H1 (cell line): ENCODE data around the gene UBE2E2. TPM values are rescaled to one million over a fixed set of nuclear protein-coding genes. Genes with fewer than 3 reads are reported as not detected.

ENCODE experiments used
- CTCF ChIA-PET: fragments of 300-600 bp; sonication (Branson Sonifier 250); formaldehyde crosslinking; loops from one replicate; lab custom pipeline; 2021; ENCODE audit not compliant: partially characterized antibody; lab: Charles Lee
- POLR2A ChIA-PET: fragments of 300-600 bp; sonication (Branson Sonifier 250); formaldehyde crosslinking; loops from one replicate; lab custom pipeline; 2021; ENCODE audit warnings: inconsistent platforms; ENCODE audit not compliant: partially characterized antibody; lab: Charles Lee
- DNase-seq, 2 experiments: peaks; one replicate each; pipeline versions ENCODE4 v3.0.0 to v3.0.0-alpha.2; 2010 to 2022; ENCODE audit warnings: low spot score in 2 of 2, low read depth in 1 of 2, mixed read lengths in 1 of 2
- FAIRE-seq: peaks from 2 replicates; lab custom pipeline; 2011; peaks lifted over from hg19 to GRCh38; lab: Jason Lieb, UNC
- H2AFZ ChIP-seq: 2 replicates; pipeline ENCODE4 v1.8.1; 2012; ENCODE audit warnings: low read length, inconsistent platforms
- H2AK5ac ChIP-seq: 2 replicates; pipeline ENCODE4 v1.6.1; 2013; ENCODE audit warnings: low read depth, low read length
- H2BK120ac ChIP-seq: replicated peaks from 2 replicates; pipeline ENCODE3; 2013; ENCODE audit warnings: low read depth, low read length, inconsistent platforms
- H2BK12ac ChIP-seq: 2 replicates; pipeline ENCODE4 v1.6.1; 2013; ENCODE audit warnings: low read depth, low read length
- H2BK15ac ChIP-seq: 2 replicates; pipeline ENCODE4 v1.6.1; 2013; ENCODE audit warnings: low read length
- H2BK20ac ChIP-seq: 2 replicates; pipeline ENCODE4 v1.6.1; 2013; ENCODE audit warnings: low read length
- H2BK5ac ChIP-seq: 2 replicates; pipeline ENCODE4 v1.6.1; 2013; ENCODE audit warnings: low read depth, low read length
- H3K14ac ChIP-seq: 2 replicates; pipeline ENCODE4 v1.6.1; 2013; ENCODE audit warnings: inconsistent platforms; ENCODE audit not compliant: insufficient read length
- H3K18ac ChIP-seq: 2 replicates; pipeline ENCODE4 v1.6.1; 2013; ENCODE audit warnings: low read length; ENCODE audit errors: extremely low read depth
- H3K23ac ChIP-seq: 2 replicates; pipeline ENCODE4 v1.6.1; 2013; ENCODE audit warnings: inconsistent platforms; ENCODE audit not compliant: insufficient read length
- H3K23me2 ChIP-seq: 2 replicates; pipeline ENCODE4 v1.6.1; 2013; ENCODE audit warnings: low read depth, low read length
- H3K27ac ChIP-seq: 2 replicates; pipeline ENCODE4 v1.6.1; 2011; ENCODE audit warnings: low read depth, low read length, inconsistent platforms
- H3K27me3 ChIP-seq, 4 experiments: replicated peaks in 1 of 4; 1 replicate in 1 of 4; 2 replicates in 3 of 4; pipeline versions ENCODE4 v1.6.1 to v1.8.1; 2011 to 2013; ENCODE audit warnings: low read length in 3 of 4, mild to moderate bottlenecking in 3 of 4, inconsistent platforms in 2 of 4, mixed read lengths in 2 of 4, moderate library complexity in 1 of 4; ENCODE audit not compliant: control insufficient read depth in 3 of 4, insufficient read depth in 3 of 4; ENCODE audit errors: extremely low read depth in 1 of 4
- H3K36me3 ChIP-seq, 4 experiments: 2 replicates each; pipeline versions ENCODE4 v1.6.1 to v1.8.1; 2011 to 2013; ENCODE audit warnings: mild to moderate bottlenecking in 4 of 4, low read length in 3 of 4, moderate library complexity in 2 of 4, control low read depth in 1 of 4, inconsistent platforms in 1 of 4; ENCODE audit not compliant: insufficient read depth in 4 of 4, control insufficient read depth in 2 of 4
- H3K4ac ChIP-seq: replicated peaks from 2 replicates; pipeline ENCODE3; 2013; ENCODE audit warnings: low read length, low read depth, mixed read lengths, inconsistent platforms; ENCODE audit not compliant: insufficient read length
- H3K4me1 ChIP-seq, 4 experiments: replicated peaks in 1 of 4; 1 replicate in 1 of 4; 2 replicates in 3 of 4; pipeline versions ENCODE4 v1.6.1 to v1.8.1; 2011 to 2013; ENCODE audit warnings: low read length in 3 of 4, inconsistent platforms in 2 of 4, mixed read lengths in 1 of 4; ENCODE audit not compliant: insufficient read depth in 4 of 4, control insufficient read depth in 3 of 4
- H3K4me2 ChIP-seq, 2 experiments: 2 replicates each; pipeline versions ENCODE4 v1.6.1 to v1.8.1; 2011 to 2013; ENCODE audit warnings: low read depth in 2 of 2, low read length in 2 of 2, control low read depth in 1 of 2, inconsistent platforms in 1 of 2, mild to moderate bottlenecking in 1 of 2; ENCODE audit not compliant: insufficient read depth in 1 of 2
- H3K4me3 ChIP-seq, 4 experiments: fragments of 200-600, 300-600 bp in 1 of 4; sonication (generic), shearing (Covaris generic), sonication (Bioruptor Twin) in 1 of 4; 2 replicates each; pipeline versions ENCODE4 v1.5.1 to v1.8.1; 2011 to 2016; ENCODE audit warnings: low read length in 4 of 4, low read depth in 3 of 4, control low read depth in 2 of 4, inconsistent platforms in 2 of 4, mild to moderate bottlenecking in 2 of 4, mixed read lengths in 1 of 4, moderate library complexity in 1 of 4; ENCODE audit not compliant: insufficient read depth in 2 of 4; ENCODE audit errors: extremely low read depth in 1 of 4
- H3K56ac ChIP-seq: replicated peaks from 2 replicates; pipeline ENCODE3; 2013; ENCODE audit warnings: low read depth, mild to moderate bottlenecking, mixed read lengths, low read length, inconsistent platforms; ENCODE audit not compliant: insufficient read length
- H3K79me1 ChIP-seq: 2 replicates; pipeline ENCODE4 v1.6.1; 2013; ENCODE audit warnings: low read depth, low read length, control low read depth
- H3K79me2 ChIP-seq, 2 experiments: 2 replicates each; pipeline versions ENCODE4 v1.6.1 to v1.8.1; 2012 to 2013; ENCODE audit warnings: low read length in 2 of 2, mild to moderate bottlenecking in 2 of 2, inconsistent platforms in 1 of 2; ENCODE audit not compliant: insufficient read depth in 2 of 2, control insufficient read depth in 1 of 2
- H3K9ac ChIP-seq, 4 experiments: replicated peaks in 1 of 4; 1 replicate in 1 of 4; 2 replicates in 3 of 4; pipeline versions ENCODE4 v1.6.1 to v1.8.1; 2011 to 2013; ENCODE audit warnings: low read depth in 3 of 4, low read length in 3 of 4, control low read depth in 2 of 4, mild to moderate bottlenecking in 2 of 4, moderate library complexity in 2 of 4, inconsistent platforms in 1 of 4; ENCODE audit errors: extremely low read depth in 1 of 4
- H3K9me3 ChIP-seq, 2 experiments: 2 replicates each; pipeline versions ENCODE4 v1.6.1 to v1.8.1; 2012 to 2013; ENCODE audit warnings: mild to moderate bottlenecking in 2 of 2, moderate library complexity in 2 of 2, control low read depth in 1 of 2, inconsistent platforms in 1 of 2, low read depth in 1 of 2, low read length in 1 of 2, mixed read lengths in 1 of 2; ENCODE audit not compliant: insufficient read depth in 2 of 2
- H4K20me1 ChIP-seq, 2 experiments: replicated peaks in 1 of 2; 2 replicates each; pipeline versions ENCODE3 to v1.8.1; 2011 to 2013; ENCODE audit warnings: inconsistent platforms in 2 of 2, low read length in 2 of 2, mild to moderate bottlenecking in 1 of 2; ENCODE audit not compliant: insufficient read depth in 2 of 2, control insufficient read depth in 1 of 2
- H4K5ac ChIP-seq: 2 replicates; pipeline ENCODE4 v1.6.1; 2013; ENCODE audit warnings: low read length, low read depth, mixed read lengths, inconsistent platforms; ENCODE audit not compliant: insufficient read length
- H4K8ac ChIP-seq: 2 replicates; pipeline ENCODE4 v1.8.0; 2013; ENCODE audit warnings: mild to moderate bottlenecking, moderate library complexity, low read length, inconsistent platforms; ENCODE audit not compliant: insufficient read depth; ENCODE audit errors: extremely low read depth
- H4K91ac ChIP-seq: replicated peaks from 2 replicates; pipeline ENCODE3; 2013; ENCODE audit warnings: low read length, mixed read lengths, inconsistent platforms; ENCODE audit not compliant: insufficient read length
- CEBPB ChIP-seq: IDR thresholded peaks from 2 replicates; pipeline ENCODE4 v1.6.1; 2012; ENCODE audit warnings: low read depth, low read length
- GABPA ChIP-seq: IDR thresholded peaks from 2 replicates; pipeline ENCODE4 v1.6.1; 2011; ENCODE audit warnings: mild to moderate bottlenecking, low read length, moderate library complexity, borderline replicate concordance; ENCODE audit not compliant: insufficient read depth
- MAFK ChIP-seq: IDR thresholded peaks from 2 replicates; pipeline ENCODE4 v1.6.1; 2012; ENCODE audit warnings: low read depth, mild to moderate bottlenecking, improper control_type of control experiment, low read length
- SAP30 ChIP-seq: fragments of 300-600 bp; sonication (generic); IDR thresholded peaks from 2 replicates; pipeline ENCODE4 v1.7.1; 2012; ENCODE audit warnings: low read length, moderate library complexity, mild to moderate bottlenecking, inconsistent platforms; ENCODE audit not compliant: insufficient read depth, insufficient replicate concordance
- SIN3A ChIP-seq, 2 experiments: IDR thresholded peaks in 1 of 2; conservative IDR thresholded peaks in 1 of 2; 2 replicates each; pipeline ENCODE4 v1.6.1; 2011 to 2012; ENCODE audit warnings: low read length in 2 of 2, improper control_type of control experiment in 1 of 2, low read depth in 1 of 2, mild to moderate bottlenecking in 1 of 2
- SIRT6 ChIP-seq: IDR thresholded peaks from one replicate; pipeline ENCODE4 v1.7.1; 2012; ENCODE audit warnings: low read length, inconsistent platforms
- SIX5 ChIP-seq: IDR thresholded peaks from 2 replicates; pipeline ENCODE4 v1.6.1; 2011; ENCODE audit warnings: mild to moderate bottlenecking, low read depth, low read length
- SP2 ChIP-seq: IDR thresholded peaks from 2 replicates; pipeline ENCODE4 v1.6.1; 2012; ENCODE audit warnings: mild to moderate bottlenecking, low read length, inconsistent platforms
- TAF7 ChIP-seq: optimal IDR thresholded peaks from 2 replicates; pipeline ENCODE3; 2011; ENCODE audit warnings: low read depth, mild to moderate bottlenecking, inconsistent platforms, low read length, moderate library complexity, borderline replicate concordance
- WGBS, 2 experiments: shearing (Covaris generic) in 1 of 2; methylation state at CpG; one replicate each; pipeline versions ENCODE4 v1.1.6 to v1.1.7; 2013 to 2015; ENCODE audit warnings: low lambda C conversion rate in 2 of 2, mixed read lengths in 2 of 2, inconsistent platforms in 1 of 2, low coverage in 1 of 2, missing lambda C conversion rate in 1 of 2; ENCODE audit not compliant: insufficient replicate concordance in 2 of 2, insufficient coverage in 1 of 2, insufficient read length in 1 of 2; ENCODE audit errors: extremely low coverage in 1 of 2, missing lambda C conversion rate in 1 of 2; 5-methylcytosine and 5-hydroxymethylcytosine counted together
- polyA plus RNA-seq, 7 experiments: library from polyadenylated mRNA; depleted of rRNA in 3 of 7; stranded (reverse) in 5 of 7; unstranded in 2 of 7; fragments of >200 nt in 5 of 7; fragments of 200-250 nt in 2 of 7; gene quantifications; 1 replicate in 5 of 7; 2 replicates in 1 of 7; 4 replicates in 1 of 7; pipeline versions ENCODE4 v1.2.1 to v1.2.3, GENCODE V29; 2011 to 2013; ENCODE audit warnings: missing spikeins in 2 of 7, mixed read lengths in 2 of 7
- total RNA-seq: library from RNA; stranded (reverse); fragmentation: NEBNext Ultra II Directional; extraction: Animal tissue kit (Norgen Biotek cat#: 25700); gene quantifications from 2 replicates; pipeline ENCODE4 v1.2.1, GENCODE V29; 2021

Gene UBE2E2
- total and polyA plus RNA-seq, 2 of the 8 experiments (the other 6 are each of a cell fraction or from before 2014, with no cell fraction given) = 57.6 to 70.6 TPM

DNA sequence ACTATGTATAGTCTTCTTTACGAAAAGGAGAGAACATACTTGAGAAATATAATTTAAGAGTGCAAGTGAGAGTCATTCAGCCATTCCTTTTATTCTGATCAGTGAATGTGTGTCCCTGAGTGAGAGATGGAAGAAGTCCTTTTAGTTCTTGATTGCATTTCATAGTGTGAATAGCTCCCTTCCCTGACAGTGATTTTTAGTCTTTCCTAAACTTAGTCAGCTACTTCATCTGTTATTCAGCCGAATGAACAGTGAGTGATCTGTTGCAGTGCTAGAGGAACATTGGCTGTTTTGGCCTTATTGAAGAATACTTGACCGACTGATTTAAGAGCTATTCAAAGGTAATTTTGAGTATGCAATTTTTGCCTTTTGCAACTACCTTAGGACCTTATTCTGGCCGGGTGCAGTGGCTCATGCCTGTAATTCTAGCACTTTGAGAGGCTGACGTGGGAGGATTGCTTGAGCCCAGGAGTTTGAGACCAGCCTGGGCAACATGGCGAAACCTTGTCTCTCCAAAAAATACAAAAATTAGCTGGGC, 45.5 kb downstream of the UBE2E2 start:
- no peak for FAIRE-seq
- TF ChIP-seq SP2 (no peak), MAFK (no peak), SIRT6 (no peak), SAP30 (no peak), GABPA (no peak), SIN3A (conservative IDR thresholded peaks at IDR 0.05 in 1 of 2, IDR thresholded peaks at IDR 0.05 in 1 of 2; ENCODE audit: low read depth in 1 of 2, low read length in 2 of 2) (no peak), CEBPB (no peak), SIX5 (no peak), TAF7 (no peak)

More for the DNA sequence above, 45.5 kb downstream of the UBE2E2 start:
- no peak overlapping the region for H2AK5ac ChIP-seq
- H3K14ac ChIP-seq = no peak overlapping the region
- H3K9me3 ChIP-seq = no peaks in the 10 kb centered on the region
- H2BK20ac ChIP-seq = no peak overlapping the region
- H2BK5ac ChIP-seq = no peak overlapping the region
- peaks cover 0 to 1% of the 10 kb centered on the region in 2 experiments for H4K20me1 ChIP-seq
- H3K56ac ChIP-seq = no peak overlapping the region
- no peak overlapping the region for H3K4ac ChIP-seq
- H3K4me1 ChIP-seq = peaks cover 0 to 3% (median 0%) of the 10 kb centered on the region in 4 experiments; a peak in 1 of 7 replicates
- no peak overlapping the region for H4K91ac ChIP-seq
- H2BK120ac ChIP-seq = no peak overlapping the region
- no peak overlapping the region for H3K18ac ChIP-seq
- H3K27me3 ChIP-seq = no peaks in the 10 kb centered on the region
- H2BK15ac ChIP-seq = no peak overlapping the region
- peaks cover 2% of the 10 kb centered on the region; the same call in 1 of the 2 replicates for H3K79me1 ChIP-seq
- no peak overlapping the region for H3K23ac ChIP-seq
- no peak overlapping the region for H2AFZ ChIP-seq
- ChIA-PET POLR2A (no interaction called here), CTCF (interaction anchor here (0.6 to 0.8 kb wide), 3 partner anchors 12 to 38 kb away, joined by 3 read pairs; no protein-coding TSS in a partner anchor)
- no peak overlapping the region for H2BK12ac ChIP-seq
- no peak for DNase-seq
- no peaks in the 10 kb centered on the region for H3K23me2 ChIP-seq
- no peak overlapping the region for H3K9ac ChIP-seq
- WGBS, 2 experiments = 86% methylated on average over 6 of the region's 6 CpGs; no CpG with 5 or more reads in 1 of the 2 experiments
- H3K4me2 ChIP-seq = no peak overlapping the region
- peaks cover 0 to 53% of the 10 kb centered on the region in 2 experiments; a peak in 2 of 4 replicates for H3K79me2 ChIP-seq
- no peak overlapping the region for H4K5ac ChIP-seq
- H4K8ac ChIP-seq = no peak overlapping the region
- H3K4me3 ChIP-seq = no peak overlapping the region
- no peaks in the 10 kb centered on the region for H3K36me3 ChIP-seq
- no peak overlapping the region for H3K27ac ChIP-seq
